ENCODE measurements around the gene TTC7B. TPM values are rescaled to one million over a fixed set of nuclear protein-coding genes. Genes with fewer than 3 reads are reported as not detected.

The TTC7B gene
- total RNA-seq, 4 donors from 2014 or later, result 31.0 to 49.7 (median 45.1) TPM

DNA sequence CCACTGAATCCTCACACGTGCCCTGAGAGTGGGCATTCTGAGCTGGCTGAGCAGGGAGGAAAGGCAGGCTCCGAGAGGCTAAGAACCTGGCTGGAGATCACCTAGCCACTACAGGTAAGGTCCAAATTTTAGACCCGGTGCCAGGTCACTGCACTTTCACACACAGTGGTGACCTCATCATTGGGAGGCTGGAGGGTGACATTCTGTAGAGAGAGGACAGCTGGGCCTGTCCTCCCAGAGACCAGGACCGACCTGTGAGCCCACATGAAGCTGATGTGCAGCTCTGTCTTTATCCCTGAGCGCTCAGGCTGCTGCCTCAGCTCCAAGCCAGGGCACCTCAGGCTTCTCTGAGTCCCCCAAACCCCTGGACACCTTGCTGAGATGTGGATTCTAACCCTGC, 4.1 kb downstream of the TTC7B start:
- TF ChIP-seq, protein P1, sequence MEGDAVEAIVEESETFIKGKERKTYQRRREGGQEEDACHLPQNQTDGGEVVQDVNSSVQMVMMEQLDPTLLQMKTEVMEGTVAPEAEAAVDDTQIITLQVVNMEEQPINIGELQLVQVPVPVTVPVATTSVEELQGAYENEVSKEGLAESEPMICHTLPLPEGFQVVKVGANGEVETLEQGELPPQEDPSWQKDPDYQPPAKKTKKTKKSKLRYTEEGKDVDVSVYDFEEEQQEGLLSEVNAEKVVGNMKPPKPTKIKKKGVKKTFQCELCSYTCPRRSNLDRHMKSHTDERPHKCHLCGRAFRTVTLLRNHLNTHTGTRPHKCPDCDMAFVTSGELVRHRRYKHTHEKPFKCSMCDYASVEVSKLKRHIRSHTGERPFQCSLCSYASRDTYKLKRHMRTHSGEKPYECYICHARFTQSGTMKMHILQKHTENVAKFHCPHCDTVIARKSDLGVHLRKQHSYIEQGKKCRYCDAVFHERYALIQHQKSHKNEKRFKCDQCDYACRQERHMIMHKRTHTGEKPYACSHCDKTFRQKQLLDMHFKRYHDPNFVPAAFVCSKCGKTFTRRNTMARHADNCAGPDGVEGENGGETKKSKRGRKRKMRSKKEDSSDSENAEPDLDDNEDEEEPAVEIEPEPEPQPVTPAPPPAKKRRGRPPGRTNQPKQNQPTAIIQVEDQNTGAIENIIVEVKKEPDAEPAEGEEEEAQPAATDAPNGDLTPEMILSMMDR (IDR thresholded peaks at IDR 0.05; ENCODE audit: low read depth), result no peak

DNA sequence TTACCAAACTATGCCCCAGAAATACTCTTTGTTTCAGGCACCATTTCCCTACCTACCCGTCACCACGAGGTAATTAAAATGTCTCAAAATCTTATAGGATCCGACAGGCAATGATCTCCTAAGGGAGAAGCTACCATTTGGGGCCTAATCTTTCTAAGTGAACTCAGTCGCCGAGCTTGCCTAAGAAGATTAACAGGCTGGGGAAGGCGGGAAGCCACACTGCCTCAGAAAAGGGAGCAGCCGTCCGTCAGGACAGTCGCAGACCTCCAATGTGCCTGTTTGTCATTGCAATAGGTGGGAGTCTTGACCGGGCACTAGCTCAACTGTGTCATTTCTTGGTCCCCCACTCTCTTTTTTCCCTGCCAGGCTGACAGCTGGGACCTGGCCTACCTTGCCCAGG, 4.6 kb downstream of the TTC7B start:
- TF ChIP-seq, protein P1 (IDR thresholded peaks at IDR 0.05; ENCODE audit: low read depth), result no peak

DNA sequence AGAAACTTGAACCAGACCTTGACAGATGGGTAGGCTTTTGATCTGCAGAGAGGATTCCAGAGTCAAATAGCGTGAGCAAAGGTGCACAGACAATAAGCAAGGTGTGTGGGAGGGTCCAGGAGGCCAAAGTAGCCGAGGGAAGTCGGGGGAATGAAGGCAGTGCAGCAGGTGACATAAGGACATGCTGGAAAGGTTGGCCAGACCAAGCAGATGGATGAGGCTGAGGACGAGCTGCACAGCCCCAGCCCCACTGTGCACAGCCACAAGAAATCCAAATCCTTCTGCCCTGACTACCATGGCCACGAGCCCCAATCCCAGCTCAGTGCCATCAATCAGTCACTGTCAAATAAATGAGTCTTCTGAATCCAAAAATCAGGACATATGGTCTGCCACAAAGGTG, 5.4 kb downstream of the TTC7B start:
- TF ChIP-seq, protein P1 (IDR thresholded peaks at IDR 0.05; ENCODE audit: low read depth), result no peak

DNA sequence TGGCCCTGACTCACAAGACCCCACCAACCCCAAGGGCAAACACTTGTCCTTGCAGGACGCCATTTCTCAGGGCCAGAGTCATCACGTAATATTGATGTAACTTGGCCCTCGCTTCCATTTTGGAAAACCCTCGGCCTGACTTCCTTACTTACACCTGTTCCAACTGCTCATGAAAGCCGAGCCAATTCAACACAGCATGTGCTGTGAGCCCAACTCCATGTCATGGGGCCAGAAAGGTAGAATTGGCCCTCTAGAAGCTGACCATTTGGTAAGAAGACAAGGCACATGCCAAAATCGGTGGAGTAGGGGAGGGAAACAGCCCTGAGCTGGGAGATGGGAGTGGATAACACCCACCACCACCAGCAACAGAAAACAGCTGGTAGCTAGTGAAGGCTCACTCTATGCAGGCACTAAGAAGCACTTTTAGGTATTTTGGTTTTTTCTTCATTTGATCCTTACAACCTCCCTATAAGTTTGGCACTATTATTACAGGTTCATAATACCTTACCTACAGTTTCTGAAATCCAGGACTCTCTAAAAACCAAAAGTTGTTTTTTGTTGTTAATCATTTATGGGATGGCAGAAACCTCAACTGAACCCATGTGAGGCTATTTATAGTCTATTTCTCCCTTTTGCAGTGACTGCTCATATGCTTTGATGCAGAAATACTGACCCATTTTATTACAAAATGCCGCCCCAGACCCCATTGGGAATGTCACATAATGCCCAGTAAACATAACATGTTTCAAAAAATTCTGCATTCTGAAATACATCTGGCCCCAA, 6.5 kb downstream of the TTC7B start:
- TF ChIP-seq, protein P1 (IDR thresholded peaks at IDR 0.05; ENCODE audit: low read depth), result no peak

DNA sequence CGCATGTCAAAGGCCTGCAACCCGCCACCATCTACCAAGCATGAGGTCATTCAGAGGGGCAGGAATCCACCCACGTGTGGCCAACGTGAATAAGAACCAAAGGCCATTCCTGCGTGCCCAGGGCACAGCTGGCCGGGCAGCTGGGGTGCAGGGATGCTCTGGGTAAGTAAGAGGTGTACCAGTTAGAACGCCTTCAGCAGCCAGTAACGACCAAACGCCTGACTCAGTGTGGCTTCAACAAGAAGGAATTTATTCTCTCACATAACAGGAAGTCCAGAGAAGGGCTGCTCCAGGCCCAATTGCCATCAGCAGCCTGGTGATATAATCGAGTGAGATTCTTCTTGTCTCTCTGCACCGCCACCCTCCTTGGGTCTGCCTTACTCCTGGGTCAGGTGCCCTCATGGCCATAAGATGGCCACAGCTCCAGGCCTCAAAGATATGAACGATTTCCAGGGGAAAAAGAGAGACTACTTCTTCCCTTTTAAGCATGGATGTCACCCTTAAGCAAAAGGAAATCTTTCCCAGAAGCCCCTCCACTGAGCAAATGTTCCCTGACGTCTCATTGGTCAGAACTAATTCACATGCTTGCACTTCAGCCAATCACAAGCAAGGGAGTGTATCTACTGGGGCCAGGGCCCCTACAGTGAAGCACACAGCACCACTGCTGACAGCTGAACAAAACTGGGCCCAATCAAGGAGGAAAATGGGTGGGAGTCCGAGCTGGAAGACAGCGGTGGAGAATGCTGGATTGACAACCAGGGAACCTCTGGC, 7.3 kb downstream of the TTC7B start:
- TF ChIP-seq, protein P1 (IDR thresholded peaks at IDR 0.05; ENCODE audit: low read depth), result no peak

DNA sequence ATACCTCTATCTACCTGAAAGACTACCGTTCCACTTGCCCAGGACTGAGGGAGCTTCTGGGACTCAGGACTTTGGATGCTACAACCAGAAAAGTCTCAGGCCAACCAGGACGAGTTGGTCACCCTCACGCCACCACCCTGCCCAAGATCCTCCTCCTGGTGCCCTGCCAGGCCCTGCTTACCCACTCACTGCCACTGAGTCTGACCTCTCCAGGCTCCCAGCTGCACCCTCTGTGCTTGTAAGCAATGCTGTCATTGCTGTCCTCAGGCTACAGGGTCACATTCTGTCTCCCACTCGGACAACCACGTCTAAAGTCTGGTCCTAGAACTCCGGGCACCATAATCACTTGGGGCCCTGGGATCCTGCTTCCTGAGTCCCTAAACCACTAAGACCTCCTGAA, 9.2 kb downstream of the TTC7B start:
- TF ChIP-seq, protein P1 (IDR thresholded peaks at IDR 0.05; ENCODE audit: low read depth), result no peak

Measured in subcutaneous adipose tissue (tissue), 4 donors.